Panc1 (cell line): ENCODE results near the gene VPS11. TPM values are rescaled to one million over a fixed set of nuclear protein-coding genes. Genes with fewer than 3 reads are reported as not detected.

Experiments used
- ATAC-seq: fragments of 200-7000 bp; cut with Tn5 transposase; 2 replicates; pipeline ENCODE4 v1.9.1; 2020; ENCODE audit warnings: mild to moderate bottlenecking, moderate library complexity
- BruUV-seq: library from RNA; stranded (reverse); fragments of 400-500 nt; replicated peaks from 2 replicates; lab custom pipeline; 2021; lab: Mats Ljungman, UMichigan
- CTCF ChIA-PET: fragments of 300-600 bp; sonication (Branson Sonifier 250); formaldehyde crosslinking; loops from one replicate; lab custom pipeline; 2022; ENCODE audit warnings: antibody characterized with exemption; lab: Charles Lee
- POLR2A ChIA-PET: fragments of 300-600 bp; sonication (Branson Sonifier 250); formaldehyde crosslinking; loops from one replicate; lab custom pipeline; 2022; ENCODE audit warnings: antibody characterized with exemption; lab: Charles Lee
- DNase-seq: peaks from one replicate; pipeline ENCODE4 v3.0.0-alpha.2; 2010; ENCODE audit warnings: low read depth, low spot score
- H3K27ac ChIP-seq: 2 replicates; pipeline ENCODE4 v1.5.1; 2011; ENCODE audit warnings: mild to moderate bottlenecking, low read length, inconsistent platforms
- H3K27me3 ChIP-seq: fragments of 200-500 bp; sonication (Bioruptor generic); 2 replicates; pipeline ENCODE4 v1.6.0; 2014; ENCODE audit warnings: low read length, inconsistent platforms; ENCODE audit not compliant: control insufficient read depth, insufficient read depth
- H3K36me3 ChIP-seq: fragments of 200-500 bp; sonication (Bioruptor generic); 2 replicates; pipeline ENCODE4 v1.5.1; 2014; ENCODE audit warnings: inconsistent platforms, mild to moderate bottlenecking, low read length, moderate library complexity; ENCODE audit not compliant: control insufficient read depth, insufficient read depth
- H3K4me1 ChIP-seq: 2 replicates; pipeline ENCODE4 v1.5.1; 2011; ENCODE audit warnings: inconsistent platforms, mild to moderate bottlenecking, low read length, moderate library complexity; ENCODE audit not compliant: control insufficient read depth, insufficient read depth
- H3K4me3 ChIP-seq, 2 experiments: 2 replicates each; pipeline ENCODE4 v1.5.1; 2011 to 2012; ENCODE audit warnings: low read depth in 2 of 2, low read length in 2 of 2, mild to moderate bottlenecking in 2 of 2, inconsistent platforms in 1 of 2, moderate library complexity in 1 of 2
- H3K9me3 ChIP-seq: fragments of 200-500 bp; sonication (Bioruptor generic); 2 replicates; pipeline ENCODE4 v1.5.1; 2014; ENCODE audit warnings: low read depth, mild to moderate bottlenecking, inconsistent platforms, low read length, moderate library complexity; ENCODE audit not compliant: control insufficient read depth, insufficient read depth
- POLR2AphosphoS5 ChIP-seq: IDR thresholded peaks from 2 replicates; pipeline ENCODE4 v1.6.1; 2012; ENCODE audit warnings: mild to moderate bottlenecking, low read depth, low read length, moderate library complexity
- SIN3A ChIP-seq: IDR thresholded peaks from 2 replicates; pipeline ENCODE4 v1.6.1; 2012; ENCODE audit warnings: low read depth, mild to moderate bottlenecking, low read length, moderate library complexity, borderline replicate concordance; ENCODE audit not compliant: insufficient read depth
- TCF7L2 ChIP-seq: IDR thresholded peaks from 2 replicates; pipeline ENCODE4 v1.6.1; 2011; ENCODE audit warnings: mild to moderate bottlenecking, low read depth, low read length, inconsistent platforms
- in situ Hi-C: cut with HindIII; loops from 2 replicates; pipeline ENCODE4 v1.10.0; 2016; ENCODE audit warnings: low sequenced_read_pairs, low pct_unique_long_range_greater_than_20kb
- intact Hi-C: fragments of 100-400 bp; cut with micrococcal nuclease; formaldehyde crosslinking; loops from one replicate; pipeline ENCODE4 v1.10.0; 2022; ENCODE audit not compliant: unreplicated experiment
- total RNA-seq: library from RNA; stranded (reverse); gene quantifications from one replicate; pipeline ENCODE4 v1.2.1, GENCODE V29; 2021; ENCODE audit not compliant: unreplicated experiment
- TF ChIP-seq, protein P1 (sequence below): fragments of 450-650 bp; IDR thresholded peaks from 2 replicates; pipeline ENCODE4 v1.5.1; 2017; ENCODE audit warnings: mild to moderate bottlenecking
- TF ChIP-seq, protein P2 (sequence below), 2 experiments: IDR thresholded peaks; 2 replicates each; pipeline ENCODE4 v1.6.1; 2011 to 2012; ENCODE audit warnings: low read depth in 2 of 2, control low read depth in 1 of 2, low read length in 1 of 2, mild to moderate bottlenecking in 1 of 2, moderate library complexity in 1 of 2; ENCODE audit not compliant: insufficient read depth in 1 of 2

VPS11 gene
- total RNA-seq, 1 experiment from 2014 or later = 28.2 TPM

DNA sequence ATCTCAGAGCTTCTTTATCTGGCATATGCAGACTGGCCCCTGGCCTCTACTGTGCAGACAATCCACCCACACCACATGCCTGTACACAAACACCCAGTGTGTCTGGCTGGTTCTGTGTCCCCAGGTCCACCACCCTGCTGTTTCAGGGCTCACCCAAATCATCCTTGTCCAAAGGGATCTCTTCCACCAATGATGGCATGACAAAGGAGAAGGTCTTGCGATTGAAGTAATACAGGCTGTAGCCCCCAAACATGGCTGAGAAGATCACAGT, 38.6 kb upstream of the VPS11 start:
- no peak overlapping the region for H3K4me3 ChIP-seq
- ChIA-PET CTCF (no interaction called here), POLR2A (no interaction called here)
- no peak overlapping the region for H3K27ac ChIP-seq
- no peaks in the 10 kb centered on the region for H3K27me3 ChIP-seq
- no TSS peak for BruUV-seq
- H3K4me1 ChIP-seq = peaks cover 15% of the 10 kb centered on the region
- ATAC-seq = no peak
- no peaks in the 10 kb centered on the region for H3K9me3 ChIP-seq
- H3K36me3 ChIP-seq = peaks cover under 1% of the 10 kb centered on the region; the same call in 1 of the 2 replicates
- TF ChIP-seq, protein P1, sequence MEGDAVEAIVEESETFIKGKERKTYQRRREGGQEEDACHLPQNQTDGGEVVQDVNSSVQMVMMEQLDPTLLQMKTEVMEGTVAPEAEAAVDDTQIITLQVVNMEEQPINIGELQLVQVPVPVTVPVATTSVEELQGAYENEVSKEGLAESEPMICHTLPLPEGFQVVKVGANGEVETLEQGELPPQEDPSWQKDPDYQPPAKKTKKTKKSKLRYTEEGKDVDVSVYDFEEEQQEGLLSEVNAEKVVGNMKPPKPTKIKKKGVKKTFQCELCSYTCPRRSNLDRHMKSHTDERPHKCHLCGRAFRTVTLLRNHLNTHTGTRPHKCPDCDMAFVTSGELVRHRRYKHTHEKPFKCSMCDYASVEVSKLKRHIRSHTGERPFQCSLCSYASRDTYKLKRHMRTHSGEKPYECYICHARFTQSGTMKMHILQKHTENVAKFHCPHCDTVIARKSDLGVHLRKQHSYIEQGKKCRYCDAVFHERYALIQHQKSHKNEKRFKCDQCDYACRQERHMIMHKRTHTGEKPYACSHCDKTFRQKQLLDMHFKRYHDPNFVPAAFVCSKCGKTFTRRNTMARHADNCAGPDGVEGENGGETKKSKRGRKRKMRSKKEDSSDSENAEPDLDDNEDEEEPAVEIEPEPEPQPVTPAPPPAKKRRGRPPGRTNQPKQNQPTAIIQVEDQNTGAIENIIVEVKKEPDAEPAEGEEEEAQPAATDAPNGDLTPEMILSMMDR = no peak
- no peak for TF ChIP-seq POLR2AphosphoS5
- no peak for TF ChIP-seq SIN3A
- TF ChIP-seq TCF7L2 = no peak
- intact Hi-C loops (no loop called here), in situ Hi-C loops (no loop called here)
- no peak for DNase-seq

DNA sequence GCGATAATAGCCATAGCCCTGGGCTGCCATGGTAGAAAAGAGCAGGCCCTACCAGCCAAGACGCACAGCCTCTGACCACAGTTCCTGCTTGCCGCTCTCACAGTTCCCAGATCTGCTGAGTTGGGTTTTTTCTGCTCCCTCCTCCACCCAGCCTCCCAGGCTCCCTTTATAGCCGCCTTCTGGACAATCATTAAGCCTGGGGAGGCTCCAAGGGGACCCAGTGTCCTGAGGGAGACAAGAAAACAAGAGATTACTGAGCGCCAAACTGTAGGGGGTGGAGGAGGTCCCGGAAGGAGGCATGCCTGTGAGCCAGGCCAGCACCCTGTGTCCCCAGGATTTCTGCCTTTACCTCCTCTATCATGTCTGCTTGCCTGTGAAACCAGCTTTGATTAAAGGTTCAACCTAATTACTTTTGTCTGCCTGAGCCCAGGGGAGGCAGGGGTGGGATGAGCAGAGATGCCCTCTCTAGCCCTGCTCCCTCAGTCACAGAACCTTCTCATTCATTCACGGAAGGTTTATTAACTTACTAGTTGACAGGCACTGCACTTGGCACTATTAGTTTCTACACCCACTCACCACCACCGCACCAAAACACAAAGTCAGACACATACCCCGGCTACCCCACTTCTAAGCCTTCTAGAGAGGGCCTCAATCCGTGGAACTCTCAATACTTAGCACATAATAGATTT, 38.1 kb upstream of the VPS11 start:
- CTCF ChIA-PET = interaction anchor here (0.7 kb wide), 1 partner anchor 11 kb away, joined by 4 read pairs; the partner anchor contains the start of gene TRAPPC4
- no peaks in the 10 kb centered on the region for H3K9me3 ChIP-seq
- DNase-seq (no peak), ATAC-seq (no peak)
- intact Hi-C loops = no loop called here
- H3K27me3 ChIP-seq = no peaks in the 10 kb centered on the region
- TF ChIP-seq POLR2AphosphoS5 (no peak), TCF7L2 (no peak), SIN3A (no peak)
- TF ChIP-seq, protein P1 = no peak
- TF ChIP-seq, protein P2, sequence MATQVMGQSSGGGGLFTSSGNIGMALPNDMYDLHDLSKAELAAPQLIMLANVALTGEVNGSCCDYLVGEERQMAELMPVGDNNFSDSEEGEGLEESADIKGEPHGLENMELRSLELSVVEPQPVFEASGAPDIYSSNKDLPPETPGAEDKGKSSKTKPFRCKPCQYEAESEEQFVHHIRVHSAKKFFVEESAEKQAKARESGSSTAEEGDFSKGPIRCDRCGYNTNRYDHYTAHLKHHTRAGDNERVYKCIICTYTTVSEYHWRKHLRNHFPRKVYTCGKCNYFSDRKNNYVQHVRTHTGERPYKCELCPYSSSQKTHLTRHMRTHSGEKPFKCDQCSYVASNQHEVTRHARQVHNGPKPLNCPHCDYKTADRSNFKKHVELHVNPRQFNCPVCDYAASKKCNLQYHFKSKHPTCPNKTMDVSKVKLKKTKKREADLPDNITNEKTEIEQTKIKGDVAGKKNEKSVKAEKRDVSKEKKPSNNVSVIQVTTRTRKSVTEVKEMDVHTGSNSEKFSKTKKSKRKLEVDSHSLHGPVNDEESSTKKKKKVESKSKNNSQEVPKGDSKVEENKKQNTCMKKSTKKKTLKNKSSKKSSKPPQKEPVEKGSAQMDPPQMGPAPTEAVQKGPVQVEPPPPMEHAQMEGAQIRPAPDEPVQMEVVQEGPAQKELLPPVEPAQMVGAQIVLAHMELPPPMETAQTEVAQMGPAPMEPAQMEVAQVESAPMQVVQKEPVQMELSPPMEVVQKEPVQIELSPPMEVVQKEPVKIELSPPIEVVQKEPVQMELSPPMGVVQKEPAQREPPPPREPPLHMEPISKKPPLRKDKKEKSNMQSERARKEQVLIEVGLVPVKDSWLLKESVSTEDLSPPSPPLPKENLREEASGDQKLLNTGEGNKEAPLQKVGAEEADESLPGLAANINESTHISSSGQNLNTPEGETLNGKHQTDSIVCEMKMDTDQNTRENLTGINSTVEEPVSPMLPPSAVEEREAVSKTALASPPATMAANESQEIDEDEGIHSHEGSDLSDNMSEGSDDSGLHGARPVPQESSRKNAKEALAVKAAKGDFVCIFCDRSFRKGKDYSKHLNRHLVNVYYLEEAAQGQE (IDR thresholded peaks at IDR 0.05; ENCODE audit: insufficient read depth in 1 of 2, low read depth in 2 of 2, low read length in 1 of 2) = no peak
- peak overlapping the region; percentile 75 to 90 for H3K4me3 ChIP-seq
- H3K4me1 ChIP-seq = peaks cover 13% of the 10 kb centered on the region
- H3K27ac ChIP-seq = peak overlapping the region; percentile 79
- TSS peak; percentile 93 for BruUV-seq
- H3K36me3 ChIP-seq = no peaks in the 10 kb centered on the region; the same call in 1 of the 2 replicates
- in situ Hi-C loops = no loop called here
- POLR2A ChIA-PET = no interaction called here
